NB4 (cell line): Measurements from ENCODE around the gene FRY.
A peak's percentile ranks its signal among the peaks of the same experiment; 100 is the strongest.

Experiments used
- DNase-seq: peaks from one replicate; pipeline ENCODE4 v3.0.0; 2010; ENCODE audit warnings: low read depth
- H3K4me3 ChIP-seq: one replicate; pipeline ENCODE4 v1.5.1; 2011; ENCODE audit warnings: mild to moderate bottlenecking, low read depth, low read length, moderate library complexity
- CTCF ChIP-seq: IDR thresholded peaks from one replicate; pipeline ENCODE4 v1.5.1; 2012; ENCODE audit warnings: low read depth, low read length
- MYC ChIP-seq: IDR thresholded peaks from 2 replicates; pipeline ENCODE4 v1.6.1; 2011; ENCODE audit warnings: low read depth, low read length
- POLR2A ChIP-seq: IDR thresholded peaks from 2 replicates; pipeline ENCODE4 v1.6.1; 2011; ENCODE audit warnings: mild to moderate bottlenecking; ENCODE audit not compliant: insufficient read length; ENCODE audit errors: extremely low read depth
- TF ChIP-seq, protein P1 (sequence below): IDR thresholded peaks from 2 replicates; pipeline ENCODE4 v1.6.1; 2011; ENCODE audit warnings: low read depth, low read length

The FRY gene

DNA sequence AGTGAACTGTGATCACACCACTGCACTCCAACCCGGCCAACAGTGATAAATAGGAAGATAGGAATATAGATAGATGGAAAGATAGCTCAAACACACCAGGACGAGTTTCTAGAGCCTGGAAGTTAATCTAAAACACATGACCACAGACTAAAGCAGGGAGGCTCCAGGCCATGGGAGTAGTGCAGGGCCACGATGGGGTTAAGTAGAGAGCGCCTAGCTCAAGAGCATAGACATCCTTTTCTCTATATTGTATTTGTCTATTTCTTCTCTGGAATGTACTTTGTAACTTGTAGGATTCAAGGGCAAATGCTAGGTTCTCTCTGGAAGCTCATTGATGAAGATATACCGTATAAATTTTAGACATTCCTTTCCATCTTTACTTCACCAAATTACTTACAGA lies 214.0 kb downstream of the FRY start:
- H3K4me3 ChIP-seq, result no peak overlapping the region
- no peak for DNase-seq
- TF ChIP-seq MYC (no peak), CTCF (no peak), POLR2A (no peak)
- TF ChIP-seq, protein P1, sequence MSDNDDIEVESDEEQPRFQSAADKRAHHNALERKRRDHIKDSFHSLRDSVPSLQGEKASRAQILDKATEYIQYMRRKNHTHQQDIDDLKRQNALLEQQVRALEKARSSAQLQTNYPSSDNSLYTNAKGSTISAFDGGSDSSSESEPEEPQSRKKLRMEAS, result no peak

- H3K4me3 ChIP-seq, result no peak overlapping the region
- peak; percentile 88 for DNase-seq
- TF ChIP-seq, protein P1, result 0 out of 2 replicates have a peak, but pooled peaks have one; percentile 29
- TF ChIP-seq MYC (peak; percentile 50; the same call in 1 of the 2 replicates), CTCF (peak; percentile 94), POLR2A (no peak)
Observed at GRCh38 chr13:32246468-32246867, 214.9 kb downstream of the FRY start.

GRCh38 chr13:32247887-32248286 lies 216.3 kb downstream of the FRY start:
- TF ChIP-seq, protein P1, result no peak
- TF ChIP-seq CTCF (no peak), MYC (no peak), POLR2A (no peak)
- no peak for DNase-seq

DNA sequence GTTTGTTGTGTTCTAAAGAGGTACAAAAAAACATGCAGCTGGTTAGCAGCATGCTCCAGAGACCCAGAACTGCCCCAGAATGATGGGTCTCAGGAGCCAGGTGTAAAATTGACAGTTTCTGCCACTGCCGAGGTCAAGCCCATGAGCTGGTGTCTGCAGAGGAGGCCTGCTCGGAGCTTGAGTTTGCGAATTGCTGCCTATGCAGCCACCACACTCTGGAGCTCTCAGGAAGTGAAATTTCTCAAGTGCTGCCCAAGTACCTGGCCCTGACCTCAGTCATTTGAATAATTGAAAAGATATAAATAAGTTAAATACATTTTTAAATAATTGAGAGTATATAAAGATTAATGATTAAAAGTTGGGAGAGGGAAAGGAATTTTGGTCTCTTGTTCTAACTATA lies 217.2 kb downstream of the FRY start:
- TF ChIP-seq, protein P1, result no peak
- TF ChIP-seq POLR2A, result no peak
- no peak for TF ChIP-seq CTCF
- 0 out of 2 replicates have a peak, but pooled peaks have one; percentile 27 for TF ChIP-seq MYC
- H3K4me3 ChIP-seq, result no peak overlapping the region
- peak; percentile 46 for DNase-seq

More at GRCh38 chr13:32247887-32248286, 216.3 kb downstream of the FRY start:
- no peak overlapping the region for H3K4me3 ChIP-seq

GRCh38 chr13:32252812-32253438 lies 221.4 kb downstream of the FRY start:
- no peak for TF ChIP-seq CTCF
- no peak for TF ChIP-seq POLR2A
- no peak for TF ChIP-seq MYC
- TF ChIP-seq, protein P1, result no peak
- H3K4me3 ChIP-seq, result no peak overlapping the region
- no peak for DNase-seq
